Fibroblast of skin of scalp (primary cell): ENCODE measurements around the gene POLL.
"Not testable (repeated sequence)": the region's sequence is repeated elsewhere in the genome, so short reads cannot be mapped to it uniquely, and the experiment has no call there.

ENCODE experiments used
- DNase-seq: peaks from one replicate; pipeline ENCODE4 v3.0.0-alpha.2; 2013

Gene POLL

GRCh38 chr10:101611096-101611905 is 23.2 kb upstream of the POLL start:
- DNase-seq, result no peak

DNA sequence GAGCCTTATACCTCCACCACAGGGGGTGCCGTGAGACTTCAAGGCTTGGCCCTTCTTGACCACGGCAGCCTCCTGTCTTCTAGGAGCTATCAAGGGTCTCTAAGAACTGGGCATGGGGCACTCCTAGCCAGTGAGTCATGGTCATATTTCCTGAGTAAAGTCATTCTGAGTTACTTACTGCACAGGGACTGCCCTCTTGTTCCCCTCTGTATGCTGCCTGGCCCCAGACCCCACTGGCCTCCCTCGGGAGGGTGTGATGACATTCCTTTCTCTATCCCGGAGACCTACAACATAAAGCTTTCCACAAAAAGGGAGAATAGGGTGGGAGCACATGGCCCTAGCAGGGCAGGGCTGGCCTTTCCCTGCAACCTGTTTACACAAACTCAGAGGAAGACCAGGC is 21.4 kb upstream of the POLL start:
- peak; percentile 70 for DNase-seq

- no peak for DNase-seq
Observed at GRCh38 chr10:101607124-101607523, 19.1 kb upstream of the POLL start.

- DNase-seq, result peak; percentile 75
Observed at GRCh38 chr10:101602761-101603398, 14.8 kb upstream of the POLL start.

DNA sequence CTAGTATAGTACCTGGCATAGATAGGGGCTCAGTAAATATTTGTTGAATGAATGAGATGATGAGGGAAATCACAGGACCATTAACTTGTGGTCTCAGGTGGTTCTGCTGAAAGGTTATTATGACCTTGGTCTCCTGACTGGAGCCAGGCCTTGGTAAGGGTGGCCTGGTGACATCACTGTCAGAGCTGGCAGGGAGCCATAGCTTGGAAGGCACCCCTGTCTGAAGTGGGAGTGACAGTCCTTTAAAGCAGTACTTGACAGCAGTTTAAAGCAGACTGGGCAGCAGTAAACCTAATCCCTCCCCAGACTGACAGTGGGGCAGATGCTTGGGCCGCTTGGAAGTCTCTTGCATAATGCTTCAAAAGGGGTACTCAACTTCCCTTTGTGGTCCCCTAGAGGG is 13.5 kb upstream of the POLL start:
- DNase-seq, result no peak

GRCh38 chr10:101597091-101597900 is 9.2 kb upstream of the POLL start:
- no peak for DNase-seq

GRCh38 chr10:101595591-101596433 is 7.8 kb upstream of the POLL start:
- peak; percentile 17 for DNase-seq

GRCh38 chr10:101593331-101593730 is 5.3 kb upstream of the POLL start:
- DNase-seq, result not testable (repeated sequence)

- DNase-seq, result no peak
Observed at GRCh38 chr10:101588879-101589278, 822 bp upstream of the POLL start.

- no peak for DNase-seq
Observed at GRCh38 chr10:101585841-101586240, 2.2 kb downstream of the POLL start.

DNA sequence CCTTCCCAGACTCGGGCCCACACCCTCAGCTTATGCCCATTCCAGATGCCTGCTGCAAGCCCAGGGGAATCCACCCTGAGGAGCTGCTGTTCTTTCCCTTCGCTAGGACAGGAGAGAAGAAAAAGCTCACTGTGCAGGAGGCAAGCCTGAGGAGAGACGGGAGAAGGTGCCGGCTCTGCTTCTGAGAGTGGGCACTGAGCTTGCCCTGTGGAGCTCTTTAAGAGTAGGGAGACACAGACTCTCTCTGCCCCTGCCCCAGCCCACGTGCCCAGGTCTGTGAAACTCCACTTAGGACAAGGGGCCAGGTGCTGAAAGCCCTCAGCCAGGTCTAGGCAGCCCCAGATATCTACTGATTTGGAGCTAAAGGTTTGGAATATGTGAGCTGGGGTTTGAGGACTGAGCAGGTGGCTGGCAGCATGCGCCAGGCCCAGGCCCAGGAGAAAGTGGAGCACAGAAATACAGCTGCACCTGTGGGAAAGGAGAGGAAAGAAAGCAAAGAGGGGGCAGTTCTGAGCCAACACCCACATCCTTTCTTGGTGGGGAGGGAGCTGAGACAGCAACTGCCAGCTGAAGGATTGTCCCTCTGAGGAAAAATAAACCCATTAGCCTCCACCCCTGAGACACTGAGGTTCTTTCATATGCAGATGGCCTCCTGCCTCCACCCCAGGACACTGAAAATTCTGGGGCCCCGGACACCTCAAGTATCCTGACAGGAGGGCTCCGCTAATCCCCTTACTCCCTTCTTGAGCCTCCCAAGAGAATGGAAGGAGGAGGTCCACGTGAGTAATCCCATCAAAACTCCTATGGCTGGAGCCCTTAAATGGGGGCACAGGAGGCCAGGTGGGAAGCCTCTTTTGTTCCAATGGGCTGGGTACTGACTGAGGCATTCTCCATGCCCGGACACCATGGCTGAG is 7.3 kb downstream of the POLL start:
- no peak for DNase-seq

DNA sequence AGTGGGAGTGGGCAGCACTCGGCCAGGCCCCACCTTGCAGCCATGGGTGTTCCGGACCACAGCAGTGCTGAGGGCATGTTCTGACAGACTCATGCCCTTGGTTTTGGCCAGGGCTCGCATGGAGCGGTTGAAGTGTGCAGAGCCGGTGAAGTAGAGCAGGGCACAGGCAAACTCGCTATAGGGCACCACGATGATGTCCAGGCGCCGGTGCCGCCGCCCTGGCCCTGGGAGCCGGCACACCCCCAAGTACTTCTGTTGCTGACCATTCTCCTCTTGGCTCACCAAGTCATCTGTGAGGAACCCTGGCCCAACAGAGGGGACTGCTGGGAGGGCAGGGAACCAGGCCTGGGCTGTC is 8.6 kb downstream of the POLL start:
- DNase-seq, result no peak

DNA sequence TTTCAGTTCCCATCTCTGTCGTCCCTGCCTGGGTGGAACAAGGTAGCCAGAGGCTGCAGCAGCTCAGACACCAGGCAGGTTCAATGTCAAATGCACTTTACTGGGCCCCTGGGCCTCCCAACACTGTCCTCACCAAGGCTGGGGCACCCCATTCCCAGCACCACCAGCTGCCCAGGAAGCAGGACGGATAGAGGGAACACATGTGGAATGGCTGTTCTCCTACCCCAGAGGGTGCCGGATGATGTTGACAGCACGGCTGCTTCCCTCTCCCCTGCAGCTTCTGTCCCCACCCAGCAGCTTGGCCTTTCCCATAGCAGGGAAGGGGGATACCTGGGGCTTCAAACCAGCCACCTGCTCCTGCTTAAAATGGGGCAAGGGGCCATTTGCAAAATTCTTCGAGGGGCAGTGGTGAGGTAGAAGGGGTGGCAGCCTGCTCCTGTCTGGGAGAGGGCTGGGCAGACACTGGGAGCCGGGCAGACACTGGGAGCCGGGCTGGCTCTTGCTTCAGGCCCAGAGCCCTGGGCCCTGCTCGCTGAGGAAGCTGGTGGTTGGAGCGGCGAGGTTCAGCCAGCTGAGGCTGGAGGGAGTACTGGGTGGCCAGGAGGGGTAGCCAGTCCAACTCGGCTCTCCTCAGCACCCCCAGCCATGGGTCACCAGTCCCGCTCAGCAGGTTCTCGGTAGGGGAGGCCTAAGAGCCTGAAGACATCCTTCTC is 9.1 kb downstream of the POLL start:
- no peak for DNase-seq

DNA sequence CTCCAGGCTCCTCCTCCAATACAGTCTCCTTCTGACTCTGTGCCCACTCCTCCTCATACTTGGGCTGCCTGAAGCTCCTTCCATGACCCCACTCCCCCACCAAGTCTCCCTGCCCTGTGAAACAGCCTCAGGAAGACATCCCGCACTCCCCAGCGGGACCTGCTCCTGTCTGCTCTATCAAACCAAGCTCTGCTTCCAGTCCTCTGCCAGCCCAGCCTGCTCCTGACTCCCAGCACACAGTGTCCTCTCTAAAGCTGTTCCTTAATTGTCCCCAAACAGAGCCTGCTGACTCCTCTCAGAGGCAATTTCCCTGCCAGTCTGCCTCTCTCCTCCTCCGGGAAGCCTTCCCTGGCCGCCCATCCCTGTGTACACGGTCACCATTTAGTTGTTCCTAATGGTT is 9.9 kb downstream of the POLL start:
- DNase-seq, result no peak

DNA sequence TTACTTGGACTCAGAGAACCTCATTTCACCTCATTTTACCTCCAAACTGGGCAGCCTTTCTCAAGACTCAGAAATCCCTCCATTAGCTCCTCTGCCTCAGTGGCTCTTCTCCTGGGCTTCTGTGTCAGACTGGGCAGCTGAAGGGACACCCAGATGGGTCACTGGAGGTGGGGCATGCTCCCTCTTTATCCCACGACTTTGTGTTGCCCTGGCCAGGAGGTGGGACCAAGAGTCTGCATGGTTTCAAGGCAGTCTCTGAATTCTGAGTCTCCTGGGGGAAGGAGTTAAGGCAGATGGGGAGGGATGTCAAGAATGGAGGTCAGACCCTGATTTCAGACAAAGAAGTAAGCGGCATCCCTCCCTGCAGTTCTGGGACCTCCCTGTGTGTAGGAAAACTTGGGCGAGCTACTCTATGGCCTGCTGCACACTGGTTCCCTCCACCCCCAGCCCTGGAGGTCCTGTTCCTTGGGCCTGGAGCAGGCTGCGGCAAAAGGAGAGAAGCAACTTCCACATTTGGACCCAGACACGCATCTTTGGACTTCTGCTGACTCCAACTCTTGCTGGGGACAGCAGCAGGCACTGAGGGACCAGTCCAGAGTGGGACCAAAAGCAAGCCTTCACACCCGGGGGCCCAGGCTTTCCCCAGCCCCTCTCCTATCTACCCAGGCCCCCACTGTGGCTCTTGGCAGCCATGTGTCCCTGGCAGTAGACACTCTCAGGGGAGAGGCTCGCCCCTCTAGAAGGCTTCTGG is 10.8 kb downstream of the POLL start:
- no peak for DNase-seq

DNA sequence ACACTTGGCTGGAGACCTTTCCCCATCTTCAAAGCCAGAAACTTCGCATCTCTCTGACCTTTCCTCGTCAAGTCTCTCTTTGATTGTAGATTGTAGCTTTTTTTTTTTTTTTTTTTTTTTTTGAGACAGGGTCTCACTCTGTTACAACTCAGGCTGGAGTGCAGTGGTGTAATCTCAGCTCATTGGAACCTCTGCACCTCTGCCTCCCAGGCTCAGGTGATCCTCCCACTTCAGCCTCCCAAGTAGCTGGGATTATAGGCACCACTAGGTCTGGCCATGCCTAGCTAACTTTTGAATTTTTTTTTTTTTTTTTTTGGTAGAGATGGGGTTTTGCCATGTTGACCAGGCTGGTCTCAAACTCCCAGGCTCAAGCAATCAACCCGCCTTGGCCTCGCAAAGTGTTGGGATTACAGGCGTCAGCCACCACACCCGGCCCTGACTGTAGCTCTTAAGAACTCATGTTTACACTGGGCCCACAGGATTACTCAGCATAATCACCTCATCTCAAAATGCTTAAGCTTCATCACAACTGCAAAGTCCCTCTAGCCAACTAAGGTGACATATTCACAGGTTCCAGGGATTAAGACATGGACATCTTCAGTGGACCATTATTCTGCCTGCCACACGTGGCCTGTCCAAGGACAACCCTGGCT is 11.7 kb downstream of the POLL start:
- no peak for DNase-seq

DNA sequence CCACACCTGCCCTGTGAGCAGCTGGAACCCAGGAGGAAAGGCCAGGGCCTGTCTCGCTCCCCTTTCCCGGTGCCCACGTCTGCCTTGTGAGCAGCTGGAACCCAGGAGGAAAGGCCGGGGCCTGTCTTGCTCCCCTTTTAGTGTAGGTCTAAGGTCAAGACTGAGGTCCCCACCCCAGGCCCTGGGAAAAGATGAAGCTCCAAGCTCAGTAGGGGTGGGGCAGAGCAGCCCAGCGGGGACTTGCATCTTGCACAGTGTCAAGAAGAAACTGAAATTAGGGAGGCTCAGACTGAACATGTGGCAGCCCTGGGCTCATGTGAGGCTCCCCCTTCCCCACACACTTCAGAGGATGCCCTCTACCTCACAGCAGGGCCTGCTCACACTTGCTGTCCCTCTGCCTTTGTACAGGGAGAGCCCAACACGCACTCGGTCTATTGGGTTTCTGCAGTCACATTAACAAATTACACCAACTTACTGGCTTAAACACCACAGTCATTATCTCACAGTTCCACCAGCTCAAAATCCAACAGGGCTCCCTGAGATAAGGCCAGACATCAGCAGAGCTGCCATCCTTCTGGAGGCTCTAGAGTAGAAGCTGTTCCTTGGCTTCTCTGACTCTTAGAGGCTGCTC is 12.4 kb downstream of the POLL start:
- DNase-seq, result no peak

GRCh38 chr10:101575091-101575490 is 13.0 kb downstream of the POLL start:
- DNase-seq, result no peak
